Measurements from ENCODE around the gene ALX4.

GRCh38 chr11:44335052-44335760, 25.3 kb upstream of the ALX4 start:
- TF ChIP-seq E2F1 (CRISPR knock-in tag; IDR thresholded peaks at IDR 0.05) (no peak), GTF2F1 (IDR thresholded peaks at IDR 0.05; ENCODE audit: low read depth, low read length) (no peak), CEBPZ (IDR thresholded peaks at IDR 0.05; ENCODE audit: borderline replicate concordance, low read depth, low read length) (no peak), BRF1 (IDR thresholded peaks at IDR 0.05; ENCODE audit: borderline replicate concordance, extremely low read depth, insufficient read length) (no peak), RERE (CRISPR knock-in tag; IDR thresholded peaks at IDR 0.05; ENCODE audit: borderline replicate concordance) (no peak), NFIC (IDR thresholded peaks at IDR 0.05) (no peak), TEAD4 (IDR thresholded peaks at IDR 0.05; ENCODE audit: low read length) (no peak), TEAD4 (CRISPR knock-in tag; IDR thresholded peaks at IDR 0.05; ENCODE audit: borderline replicate concordance) (no peak), EP300 (IDR thresholded peaks at IDR 0.05; ENCODE audit: low read length) (no peak), CBX3 (IDR thresholded peaks at IDR 0.05; ENCODE audit: borderline replicate concordance in 1 of 2, low read length in 2 of 2) (no peak), ZNF3 (CRISPR knock-in tag; IDR thresholded peaks at IDR 0.05) (no peak)
